GM19468 (cell line): ENCODE data around the gene CCT6B.
A peak's percentile ranks its signal among the peaks of the same experiment; 100 is the strongest.
"Not testable (repeated sequence)": the region's sequence is repeated elsewhere in the genome, so short reads cannot be mapped to it uniquely, and the experiment has no call there.

ENCODE experiments used
- ATAC-seq: cut with Tn5 transposase; IDR thresholded peaks from one replicate; pipeline ENCODE4 v1.9.1; 2021; ENCODE audit warnings: mild to moderate bottlenecking, moderate library complexity, moderate number of reproducible peaks; ENCODE audit not compliant: unreplicated experiment; ENCODE audit errors: extremely low read depth

The CCT6B gene

DNA sequence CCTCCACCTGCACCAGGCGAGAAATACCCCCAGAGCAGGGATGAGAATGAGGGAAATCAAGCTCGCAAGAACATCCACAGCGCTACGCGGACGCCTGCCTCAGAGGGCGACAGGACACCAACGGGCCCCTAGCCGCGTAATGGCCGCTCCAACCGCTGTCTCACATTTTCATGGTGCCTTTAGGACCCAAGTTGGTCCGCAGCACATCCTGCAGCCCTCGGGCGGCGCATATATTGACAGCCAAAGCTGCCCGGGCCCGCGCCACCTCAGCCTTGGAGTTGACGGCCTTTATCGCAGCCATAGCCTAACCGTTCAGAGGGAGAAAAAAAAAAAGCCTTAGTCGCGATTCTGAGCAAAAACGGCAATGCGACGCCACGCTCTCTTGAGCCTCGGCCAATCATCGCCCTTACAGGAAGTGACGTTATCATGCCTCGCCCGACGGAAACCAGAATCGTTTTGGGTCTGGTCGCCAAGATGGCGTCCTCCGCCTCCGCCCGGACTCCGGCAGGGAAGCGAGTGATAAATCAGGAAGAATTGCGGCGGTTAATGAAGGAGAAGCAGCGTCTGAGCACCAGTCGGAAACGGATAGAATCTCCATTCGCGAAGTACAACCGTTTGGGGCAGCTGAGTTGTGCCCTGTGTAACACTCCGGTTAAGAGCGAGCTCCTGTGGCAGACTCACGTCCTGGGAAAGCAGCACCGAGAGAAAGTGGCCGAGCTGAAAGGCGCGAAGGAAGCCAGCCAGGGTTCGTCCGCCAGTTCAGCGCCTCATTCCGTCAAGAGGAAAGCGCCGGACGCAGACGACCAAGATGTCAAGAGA lies at the start of gene CCT6B, which contains the start of gene ZNF830:
Gene CCT6B, minus strand, starts transcription at position 368 of the 819 bp plus-strand sequence. Its CDS starts 67 bp downstream, at position 301.
Gene ZNF830, plus strand, starts transcription at position 448 of the 819 bp plus-strand sequence. Its CDS starts 27 bp downstream, at position 475.
- ATAC-seq = peak; percentile 81

DNA sequence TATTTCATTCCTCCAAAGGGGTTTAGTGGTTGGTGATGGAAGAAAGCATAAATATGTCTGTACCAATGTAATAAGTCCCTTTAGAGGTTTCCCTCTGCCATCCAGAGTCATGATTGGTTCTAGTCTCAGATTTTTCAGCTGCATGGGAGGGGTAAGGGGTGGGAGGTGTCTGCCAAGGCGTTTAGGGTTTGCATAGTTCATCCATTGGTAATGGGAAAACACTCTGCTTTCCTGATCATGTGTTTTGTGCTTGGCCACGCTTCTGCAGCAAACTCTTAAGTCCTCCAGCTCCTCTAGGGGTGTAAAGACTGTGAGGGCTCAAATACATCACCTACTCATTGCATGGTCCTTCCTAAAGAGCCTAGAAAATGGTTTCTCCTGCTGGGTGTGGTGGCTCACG lies 48.8 kb upstream of the CCT6B start:
- no peak for ATAC-seq

DNA sequence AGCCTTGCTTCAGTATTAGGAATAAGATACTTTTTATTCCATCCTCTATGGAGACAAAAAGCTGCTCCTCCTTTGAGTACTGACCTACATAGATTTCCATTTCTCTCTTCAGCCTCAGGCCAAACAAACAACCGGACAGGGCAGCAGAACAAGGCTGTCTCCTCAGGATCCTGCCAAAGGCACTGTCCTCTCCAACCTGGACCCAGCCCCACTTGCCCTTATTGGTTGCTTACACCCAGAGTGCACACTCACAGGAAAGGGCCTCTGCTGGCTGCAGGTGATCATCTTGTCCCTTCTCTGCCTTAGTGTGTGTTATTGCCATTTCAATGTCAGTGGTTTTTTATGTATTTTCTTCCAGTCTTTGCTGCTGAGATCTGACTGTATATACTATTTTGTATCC lies 45.7 kb upstream of the CCT6B start:
- no peak for ATAC-seq

GRCh38 chr17:35006345-35006744 lies 45.1 kb upstream of the CCT6B start:
- ATAC-seq = no peak

DNA sequence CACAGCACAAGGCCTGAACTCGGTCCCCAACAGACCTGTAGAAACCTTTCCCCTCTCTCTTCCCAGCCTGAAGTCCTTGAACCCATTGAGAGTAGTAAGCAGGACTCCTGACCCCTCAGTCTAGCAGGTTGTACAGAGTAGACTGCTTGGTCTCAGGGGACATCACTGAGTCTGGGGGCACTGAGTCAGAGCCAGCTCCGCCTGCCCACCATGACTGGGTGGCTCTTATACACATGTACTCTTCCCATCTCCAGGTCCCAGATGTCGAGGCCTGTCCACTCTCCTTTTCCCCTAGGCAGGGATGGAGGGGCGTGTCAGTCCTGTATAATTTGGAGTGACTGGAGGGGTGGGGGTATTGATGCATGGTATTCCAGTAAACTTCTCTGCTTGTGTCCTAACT lies 42.5 kb upstream of the CCT6B start:
- ATAC-seq = no peak

GRCh38 chr17:35002876-35003551 lies 41.8 kb upstream of the CCT6B start:
- ATAC-seq = no peak

DNA sequence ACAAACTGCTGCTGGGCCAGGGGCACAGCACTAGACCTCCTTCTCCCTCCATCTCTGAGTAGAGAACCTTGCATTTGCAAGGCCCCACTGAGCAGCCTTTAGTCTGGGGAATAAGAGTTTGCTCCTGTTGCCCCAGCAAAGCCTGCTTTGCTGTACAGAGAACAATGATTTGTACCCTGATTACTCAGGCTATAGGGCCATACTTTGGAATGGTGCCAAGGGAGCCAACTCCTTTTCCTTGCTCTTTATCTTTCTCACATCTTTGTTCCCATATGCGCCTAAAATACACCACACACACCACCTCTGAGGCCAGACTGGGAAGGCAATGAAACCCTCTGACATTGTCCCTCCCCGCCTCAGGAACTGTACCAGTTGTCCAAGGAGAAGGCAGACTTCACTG lies 40.3 kb upstream of the CCT6B start:
- no peak for ATAC-seq

- ATAC-seq = not testable (repeated sequence)
Measured at GRCh38 chr17:35000965-35001364, 39.7 kb upstream of the CCT6B start.

- ATAC-seq = no peak
Measured at GRCh38 chr17:34999456-34999855, 38.2 kb upstream of the CCT6B start.

- no peak for ATAC-seq
Measured at GRCh38 chr17:34998205-34998604, 36.9 kb upstream of the CCT6B start.

DNA sequence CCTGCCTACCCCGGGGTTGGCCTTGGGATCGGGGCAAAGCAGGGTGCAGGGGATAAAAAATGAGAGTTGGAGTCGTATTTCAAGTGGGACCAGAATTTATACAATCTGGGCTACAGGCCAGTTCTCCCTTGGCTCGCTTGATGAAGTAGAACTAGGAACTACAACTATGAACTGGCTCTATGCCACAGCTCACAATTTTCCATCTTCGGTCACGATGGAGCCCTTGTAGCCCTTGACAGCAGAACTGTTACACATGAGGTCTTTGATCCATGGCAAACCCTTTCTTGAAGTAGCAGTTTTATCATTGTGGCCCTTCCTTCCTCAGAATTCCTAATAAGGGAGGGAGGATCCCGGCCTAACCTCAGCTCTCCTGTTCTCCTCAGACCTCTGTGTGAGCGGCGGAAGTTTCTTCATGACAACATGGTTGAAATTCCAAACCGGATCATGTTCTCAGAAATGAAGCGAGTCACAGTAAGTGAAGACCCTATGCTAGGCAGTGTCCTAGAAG lies 36.1 kb upstream of the CCT6B start:
- no peak for ATAC-seq

DNA sequence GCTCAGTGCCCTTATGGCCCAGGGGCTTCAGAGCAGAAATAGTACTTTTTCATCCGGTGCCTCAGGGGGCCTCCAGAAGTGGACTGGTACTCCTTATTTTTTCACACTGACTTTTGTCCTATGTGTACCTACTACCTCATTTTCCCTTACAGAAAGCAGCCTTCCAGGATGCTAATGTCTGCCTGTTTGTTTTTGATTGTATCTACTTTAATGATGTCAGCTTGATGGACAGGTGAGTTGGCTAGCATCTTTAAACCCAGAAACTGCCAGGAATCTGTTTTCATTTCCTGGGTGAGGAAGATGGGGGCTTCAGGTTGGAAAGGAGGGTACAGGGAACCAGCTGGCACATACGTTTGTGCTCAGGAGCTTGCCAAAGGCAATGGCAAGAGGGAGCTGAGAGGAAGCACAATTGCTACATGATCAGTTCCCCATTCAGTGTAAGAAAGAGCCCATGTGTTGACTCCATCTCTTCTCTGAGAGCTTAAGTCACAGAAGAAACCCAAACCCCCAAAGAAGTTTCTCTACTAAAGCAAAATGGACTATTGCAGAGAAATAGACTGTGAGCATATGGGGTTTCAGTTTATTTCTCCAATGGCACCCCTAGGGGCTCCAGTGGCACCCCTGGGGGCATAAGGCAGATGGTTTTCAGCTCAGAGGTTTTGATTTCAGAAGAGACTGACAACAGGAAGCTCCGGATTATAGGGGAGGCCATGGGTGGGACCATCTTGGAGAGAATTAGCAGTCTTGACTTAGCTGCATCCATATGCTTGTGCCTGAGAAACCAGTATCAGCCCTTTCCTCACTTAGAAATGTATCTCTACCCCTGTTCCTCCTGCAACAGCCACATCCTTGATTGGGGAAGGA lies 35.4 kb upstream of the CCT6B start:
- ATAC-seq = no peak

DNA sequence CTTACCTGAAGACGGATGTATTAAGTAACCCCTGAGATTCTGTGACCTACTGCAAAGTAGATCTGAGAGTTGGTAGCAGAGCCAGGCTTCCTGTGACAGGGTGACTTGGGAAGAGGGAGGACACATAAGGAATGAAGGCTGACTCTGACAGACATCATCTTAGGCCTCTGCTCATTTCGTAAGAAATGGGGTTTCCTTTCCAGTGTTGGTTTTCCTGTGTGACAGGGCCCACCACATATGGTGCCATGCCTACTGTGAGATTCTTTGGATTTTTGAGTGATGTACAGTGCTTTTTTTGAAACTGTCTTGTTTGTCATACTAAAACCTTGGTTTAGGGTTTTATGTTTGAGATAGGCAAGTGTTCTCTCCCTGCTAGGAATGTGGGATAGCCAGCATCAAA lies 31.8 kb upstream of the CCT6B start:
- no peak for ATAC-seq

DNA sequence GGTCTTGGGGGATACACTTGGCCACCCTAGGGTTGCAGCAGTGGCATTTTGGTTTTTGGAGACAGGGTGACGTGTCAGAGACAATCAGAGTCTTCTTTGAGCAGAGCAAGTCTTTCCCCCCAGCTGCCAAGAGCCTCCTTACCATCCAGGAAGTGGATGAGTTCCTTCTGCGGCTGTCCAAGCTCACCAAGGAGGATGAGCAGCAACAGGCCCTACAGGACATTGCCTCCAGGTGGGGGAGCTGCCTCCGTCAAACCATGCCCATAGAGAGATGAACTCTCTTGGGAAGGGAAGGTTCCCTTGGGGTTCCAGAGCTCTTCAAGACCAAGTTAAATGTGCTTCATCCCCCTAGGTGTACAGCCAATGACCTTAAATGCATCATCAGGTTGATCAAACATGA lies 30.3 kb upstream of the CCT6B start:
- no peak for ATAC-seq

DNA sequence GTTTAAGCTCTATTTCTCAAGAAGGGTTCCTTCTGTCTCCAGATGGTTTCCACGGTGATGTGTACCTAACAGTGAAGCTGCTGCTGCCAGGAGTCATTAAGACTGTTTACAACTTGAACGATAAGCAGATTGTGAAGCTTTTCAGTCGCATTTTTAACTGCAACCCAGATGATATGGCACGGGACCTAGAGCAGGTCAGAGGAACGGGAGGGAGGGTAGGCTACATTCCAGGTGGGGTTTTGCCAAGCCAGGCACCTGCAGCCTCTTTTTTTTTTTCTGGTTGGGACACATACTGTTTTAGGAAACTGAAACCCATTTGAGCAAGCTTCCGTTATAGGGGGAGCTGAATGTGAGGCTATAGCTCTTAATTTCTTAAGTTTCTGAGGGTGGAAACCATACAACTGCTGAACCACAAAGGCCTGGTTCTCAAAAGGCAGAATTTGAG lies 29.7 kb upstream of the CCT6B start:
- ATAC-seq = no peak

DNA sequence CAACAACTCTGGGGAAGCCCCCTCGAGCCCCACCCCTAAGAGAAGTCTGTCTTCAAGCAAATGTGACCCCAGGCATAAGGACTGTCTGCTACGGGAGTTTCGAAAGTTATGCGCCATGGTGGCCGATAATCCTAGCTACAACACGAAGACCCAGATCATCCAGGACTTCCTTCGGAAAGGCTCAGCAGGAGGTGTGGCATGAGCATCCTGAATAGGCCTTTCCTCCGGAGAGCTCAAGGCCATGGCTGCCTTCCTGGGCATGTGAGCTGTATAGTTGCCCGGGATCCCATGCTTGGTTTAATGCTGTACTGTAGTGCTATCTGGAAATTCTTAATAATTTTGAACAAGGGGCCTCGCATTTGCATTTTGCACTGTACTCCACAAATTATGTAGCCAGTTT lies 28.2 kb upstream of the CCT6B start:
- ATAC-seq = no peak

DNA sequence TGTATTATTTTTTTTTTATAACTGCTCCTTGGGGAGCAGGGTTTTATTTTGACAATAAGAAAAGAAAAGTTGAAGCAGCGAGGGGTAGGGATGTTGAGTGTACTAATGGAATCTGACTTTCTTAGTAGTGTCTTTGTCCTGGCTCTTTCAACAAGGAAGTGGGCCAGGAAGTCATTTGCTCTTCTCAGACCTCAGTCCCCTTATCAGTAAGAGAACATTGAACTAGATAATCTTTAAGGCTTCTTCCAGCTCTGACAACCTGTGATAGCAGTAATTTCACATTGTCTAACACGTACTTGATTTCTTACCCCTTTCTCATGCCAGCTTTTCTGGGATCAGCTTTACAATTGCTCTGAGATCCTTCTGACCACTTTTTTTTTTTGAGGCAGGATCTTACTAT lies 27.4 kb upstream of the CCT6B start:
- no peak for ATAC-seq

DNA sequence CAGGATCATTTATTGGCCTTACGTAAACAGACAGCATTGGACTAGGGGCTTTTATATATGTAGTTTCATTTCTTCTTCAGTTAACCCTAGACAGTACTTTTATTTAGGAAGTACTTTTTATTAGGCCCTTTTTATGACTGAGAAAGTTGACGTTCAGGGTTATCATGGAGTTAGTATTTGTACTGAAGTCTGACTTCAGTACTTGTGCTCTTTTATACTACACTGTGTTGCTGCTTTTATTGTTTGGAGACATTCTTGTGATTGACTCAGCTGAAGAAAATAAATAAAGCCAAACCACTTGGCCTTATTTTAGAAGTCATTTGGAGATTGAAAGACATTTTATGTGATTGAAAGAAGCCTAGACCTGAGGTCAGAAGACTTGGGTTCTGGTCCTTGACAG lies 26.0 kb upstream of the CCT6B start:
- no peak for ATAC-seq

GRCh38 chr17:34981538-34982241 lies 20.4 kb upstream of the CCT6B start:
- ATAC-seq = no peak
